HG02938 (cell line): Measurements from ENCODE around the gene FAM193A.
"Not testable (repeated sequence)": the region's sequence is repeated elsewhere in the genome, so short reads cannot be mapped to it uniquely, and the experiment has no call there.

Source experiments
- ATAC-seq: cut with Tn5 transposase; IDR thresholded peaks from one replicate; pipeline ENCODE4 v1.9.1; 2021; ENCODE audit warnings: mild to moderate bottlenecking, moderate library complexity; ENCODE audit not compliant: unreplicated experiment

The FAM193A gene

GRCh38 chr4:2721586-2721985, 185.1 kb downstream of the FAM193A start:
- no peak for ATAC-seq

GRCh38 chr4:2722033-2722432, 185.6 kb downstream of the FAM193A start:
- no peak for ATAC-seq

GRCh38 chr4:2723751-2724150, 187.3 kb downstream of the FAM193A start:
- no peak for ATAC-seq

- ATAC-seq, result no peak
Measured at GRCh38 chr4:2725380-2725779, 188.9 kb downstream of the FAM193A start.

GRCh38 chr4:2726881-2727280, 190.4 kb downstream of the FAM193A start:
- not testable (repeated sequence) for ATAC-seq

GRCh38 chr4:2728221-2728620, 191.8 kb downstream of the FAM193A start:
- no peak for ATAC-seq

GRCh38 chr4:2728806-2729532, 192.5 kb downstream of the FAM193A start:
- no peak for ATAC-seq

- no peak for ATAC-seq
Measured at GRCh38 chr4:2729533-2729875, 193.1 kb downstream of the FAM193A start.

GRCh38 chr4:2731907-2732317, 195.5 kb downstream of the FAM193A start:
- ATAC-seq, result no peak

GRCh38 chr4:2732526-2732925, 196.1 kb downstream of the FAM193A start:
- no peak for ATAC-seq

GRCh38 chr4:2733001-2733843, 196.8 kb downstream of the FAM193A start:
- ATAC-seq, result no peak

GRCh38 chr4:2733844-2734574, 197.6 kb downstream of the FAM193A start:
- no peak for ATAC-seq

- no peak for ATAC-seq
Measured at GRCh38 chr4:2734612-2735011, 198.2 kb downstream of the FAM193A start.

GRCh38 chr4:2735869-2736268, 199.4 kb downstream of the FAM193A start:
- ATAC-seq, result no peak

GRCh38 chr4:2738296-2738695, 201.8 kb downstream of the FAM193A start:
- not testable (repeated sequence) for ATAC-seq

GRCh38 chr4:2741626-2742025, 205.2 kb downstream of the FAM193A start:
- no peak for ATAC-seq

GRCh38 chr4:2742081-2742822, 205.8 kb downstream of the FAM193A start:
- ATAC-seq, result no peak

GRCh38 chr4:2742823-2743517, 206.5 kb downstream of the FAM193A start:
- no peak for ATAC-seq

GRCh38 chr4:2743518-2744445, 207.3 kb downstream of the FAM193A start:
- no peak for ATAC-seq
